ENCODE results near the gene ESRRA. TPM values are rescaled to one million over a fixed set of nuclear protein-coding genes. Genes with fewer than 3 reads are reported as not detected.

The ESRRA gene
- total RNA-seq, 1 experiment from 2014 or later = 61.0 TPM

DNA sequence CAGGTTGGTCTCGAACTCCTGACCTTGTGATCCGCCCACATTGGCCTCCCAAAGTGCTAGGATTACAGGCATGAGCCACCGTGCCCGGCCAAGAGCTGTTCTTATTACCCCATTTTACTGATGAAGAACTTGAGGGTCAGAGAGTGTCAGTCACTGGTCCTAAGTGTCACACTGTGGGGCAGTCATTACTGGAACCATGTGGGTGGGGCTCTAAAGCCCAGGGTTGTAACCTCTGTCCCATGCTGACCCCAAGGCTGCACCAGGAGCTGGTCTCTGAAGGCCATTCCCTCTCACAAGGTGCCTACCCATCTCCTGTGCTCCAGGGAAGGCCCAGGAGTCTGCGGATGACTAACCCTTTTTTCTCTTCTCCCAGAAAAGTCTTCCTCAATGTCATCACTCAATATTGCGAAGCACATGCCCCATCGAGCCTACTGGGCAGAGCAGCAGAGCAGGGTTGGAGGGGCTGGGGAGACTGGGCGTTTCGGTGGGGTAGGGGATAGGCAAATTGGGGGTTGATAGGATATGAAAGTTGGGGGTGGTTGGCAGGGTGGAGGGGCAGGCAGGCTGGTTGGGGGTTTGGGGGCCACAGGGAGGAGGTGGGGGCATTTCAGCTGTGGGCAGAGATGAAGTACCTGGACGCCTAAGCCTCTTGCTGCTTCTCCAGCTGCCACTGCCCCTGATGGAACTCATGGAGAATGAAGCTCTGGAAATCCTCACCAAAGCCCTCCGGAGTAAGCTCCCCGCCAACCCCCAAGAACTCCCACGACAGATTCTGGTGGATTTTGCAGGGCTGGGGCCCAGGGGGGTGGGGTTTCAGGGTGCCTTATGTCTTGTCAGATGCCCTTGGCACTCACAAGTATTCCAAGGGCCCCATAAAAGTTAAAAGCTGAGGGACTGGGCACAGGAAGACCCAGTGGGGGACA lies 2.0 kb upstream of the ESRRA start:
- Histone ChIP-seq H3K27ac (no peak overlapping the region), H3K9me3 (ENCODE audit: insufficient read depth, low read depth) (no peaks in the 10 kb centered on the region), H4K20me1 (ENCODE audit: insufficient read depth) (no peaks in the 10 kb centered on the region; the same call in 1 of the 2 replicates), H2AFZ (no peak overlapping the region), H3K79me2 (ENCODE audit: low read depth) (peaks cover 21% of the 10 kb centered on the region), H3K4me2 (peak overlapping the region; percentile 77), H3K27me3 (ENCODE audit: insufficient read depth, low read depth) (0 out of 2 replicates have a peak, but pooled peaks cover 7% of the 10 kb centered on the region), H3K4me1 (replicated peaks; ENCODE audit: insufficient read depth) (peaks cover 27% of the 10 kb centered on the region), H3K4me3 (no peak overlapping the region; the same call in 1 of the 2 replicates), H3F3A (ENCODE audit: insufficient read depth, low read depth) (peaks cover 24% of the 10 kb centered on the region; the same call in 1 of the 2 replicates), H3K9me2 (ENCODE audit: insufficient read depth) (no peaks in the 10 kb centered on the region), H3K36me3 (ENCODE audit: low read depth) (no peaks in the 10 kb centered on the region)
- TF ChIP-seq, protein P1, sequence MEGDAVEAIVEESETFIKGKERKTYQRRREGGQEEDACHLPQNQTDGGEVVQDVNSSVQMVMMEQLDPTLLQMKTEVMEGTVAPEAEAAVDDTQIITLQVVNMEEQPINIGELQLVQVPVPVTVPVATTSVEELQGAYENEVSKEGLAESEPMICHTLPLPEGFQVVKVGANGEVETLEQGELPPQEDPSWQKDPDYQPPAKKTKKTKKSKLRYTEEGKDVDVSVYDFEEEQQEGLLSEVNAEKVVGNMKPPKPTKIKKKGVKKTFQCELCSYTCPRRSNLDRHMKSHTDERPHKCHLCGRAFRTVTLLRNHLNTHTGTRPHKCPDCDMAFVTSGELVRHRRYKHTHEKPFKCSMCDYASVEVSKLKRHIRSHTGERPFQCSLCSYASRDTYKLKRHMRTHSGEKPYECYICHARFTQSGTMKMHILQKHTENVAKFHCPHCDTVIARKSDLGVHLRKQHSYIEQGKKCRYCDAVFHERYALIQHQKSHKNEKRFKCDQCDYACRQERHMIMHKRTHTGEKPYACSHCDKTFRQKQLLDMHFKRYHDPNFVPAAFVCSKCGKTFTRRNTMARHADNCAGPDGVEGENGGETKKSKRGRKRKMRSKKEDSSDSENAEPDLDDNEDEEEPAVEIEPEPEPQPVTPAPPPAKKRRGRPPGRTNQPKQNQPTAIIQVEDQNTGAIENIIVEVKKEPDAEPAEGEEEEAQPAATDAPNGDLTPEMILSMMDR (conservative IDR thresholded peaks at IDR 0.05) = no peak
- no peak for TF ChIP-seq EZH2 (IDR thresholded peaks at IDR 0.05; ENCODE audit: low read depth)
- ChIA-PET CTCF (interaction anchor here (0.6 to 1.9 kb wide), 11 partner anchors 14 to 345 kb away, joined by 3 to 22 read pairs (median 6); partner anchors contain the start of genes PPP1R14B, PRDX5 and TRMT112), POLR2A (ENCODE audit: unreplicated experiment) (interaction anchor here (0.5 kb wide), 2 partner anchors 27 to 118 kb away, joined by 7 to 19 read pairs; partner anchors contain the start of gene STIP1)
- intact Hi-C loops (cut with micrococcal nuclease; ENCODE audit: unreplicated experiment) = loop anchor here (1.0 to 10.0 kb wide), 6 partner anchors 15 to 469 kb away; partner anchors contain the start of genes COX8A, FKBP2, MARK2 and PRDX5
- DNase-seq = peak in 1 of 2 experiments; percentile 34
- BruUV-seq (replicated peaks) = no TSS peak

DNA sequence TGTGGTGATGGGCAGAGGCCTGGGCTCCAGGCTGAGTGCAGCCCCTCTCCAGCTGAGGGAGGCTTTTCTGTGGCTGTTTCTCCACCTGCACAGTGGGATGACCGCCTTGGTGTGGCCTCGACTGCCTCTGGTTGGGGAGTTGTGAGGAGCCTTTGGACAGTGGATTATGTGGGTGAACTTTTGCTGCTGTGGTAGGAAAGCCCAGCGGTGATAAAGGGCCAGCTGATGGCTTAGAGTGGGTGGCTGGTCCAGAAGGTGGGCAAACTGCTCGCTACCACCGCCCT lies 1.4 kb upstream of the ESRRA start:
- Histone ChIP-seq H3K27ac (no peak overlapping the region), H3K9me2 (ENCODE audit: insufficient read depth) (no peaks in the 10 kb centered on the region), H3K4me3 (peak overlapping the region; percentile 74; the same call in 1 of the 2 replicates), H4K20me1 (ENCODE audit: insufficient read depth) (no peaks in the 10 kb centered on the region; the same call in 1 of the 2 replicates), H3K4me1 (replicated peaks; ENCODE audit: insufficient read depth) (peaks cover 27% of the 10 kb centered on the region), H2AFZ (no peak overlapping the region), H3K36me3 (ENCODE audit: low read depth) (0 out of 2 replicates have a peak, but pooled peaks cover 2% of the 10 kb centered on the region), H3F3A (ENCODE audit: insufficient read depth, low read depth) (peaks cover 24% of the 10 kb centered on the region; the same call in 1 of the 2 replicates), H3K9me3 (ENCODE audit: insufficient read depth, low read depth) (no peaks in the 10 kb centered on the region), H3K4me2 (peak overlapping the region; percentile 77), H3K27me3 (ENCODE audit: insufficient read depth, low read depth) (0 out of 2 replicates have a peak, but pooled peaks cover 7% of the 10 kb centered on the region), H3K79me2 (ENCODE audit: low read depth) (peaks cover 21% of the 10 kb centered on the region)
- POLR2A ChIA-PET (ENCODE audit: unreplicated experiment) = interaction anchor here (0.5 to 0.7 kb wide), 3 partner anchors 118 to 356 kb away, joined by 4 to 19 read pairs (median 5); partner anchors contain the start of gene STIP1
- intact Hi-C loops (cut with micrococcal nuclease; ENCODE audit: unreplicated experiment) = loop anchor here (1.0 to 10.0 kb wide), 6 partner anchors 15 to 469 kb away; partner anchors contain the start of genes COX8A, FKBP2, MARK2 and PRDX5
- BruUV-seq (replicated peaks) = no TSS peak
- no peak for TF ChIP-seq EZH2 (IDR thresholded peaks at IDR 0.05; ENCODE audit: low read depth)
- CTCF ChIA-PET = interaction anchor here (0.7 to 1.9 kb wide), 9 partner anchors 14 to 1550 kb away, joined by 3 to 20 read pairs (median 8); partner anchors contain the start of genes PRDX5, SF1, TRMT112 and ZBTB3
- peak in 1 of 2 experiments; percentile 32 for DNase-seq

DNA sequence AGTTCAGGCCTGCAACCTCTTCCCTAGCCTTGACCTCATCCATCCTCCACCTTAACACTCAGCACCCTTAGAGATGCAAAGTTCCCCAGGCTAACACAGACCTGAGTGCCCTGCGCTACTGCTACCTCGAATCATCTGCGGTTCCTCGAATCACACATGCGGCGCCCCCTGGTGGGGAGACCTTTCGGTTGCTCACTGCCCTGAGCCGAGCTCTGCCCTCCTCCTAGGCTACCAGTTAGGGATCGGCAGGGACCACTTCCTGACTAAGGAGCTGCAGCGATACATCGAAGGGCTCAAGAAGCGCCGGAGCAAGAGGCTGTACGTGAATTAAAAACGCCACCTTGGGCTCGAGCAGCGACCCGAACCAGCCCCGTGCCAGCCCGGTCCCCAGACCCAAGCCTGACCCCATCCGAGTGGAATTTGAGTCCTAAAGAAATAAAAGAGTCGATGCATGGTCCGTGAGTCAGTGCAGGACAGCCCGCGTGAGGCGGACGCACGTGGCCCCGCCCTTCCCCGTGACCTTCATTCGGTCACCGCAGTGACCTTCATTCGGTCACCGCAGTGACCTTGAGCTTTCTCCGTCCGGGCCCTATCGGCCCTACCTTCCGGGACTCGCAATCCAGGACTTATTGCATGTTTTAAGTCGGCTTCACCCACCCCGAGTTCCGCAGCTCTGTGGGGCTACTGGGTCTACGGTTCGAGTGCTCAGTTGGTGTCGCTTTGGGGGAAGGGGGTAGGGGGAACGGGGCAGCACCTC lies 830 bp upstream of the ESRRA start:
- Histone ChIP-seq H3K79me2 (ENCODE audit: low read depth) (peaks cover 24% of the 10 kb centered on the region), H3K27me3 (ENCODE audit: insufficient read depth, low read depth) (0 out of 2 replicates have a peak, but pooled peaks cover 7% of the 10 kb centered on the region), H3K9me2 (ENCODE audit: insufficient read depth) (no peaks in the 10 kb centered on the region), H3K4me1 (replicated peaks; ENCODE audit: insufficient read depth) (peaks cover 27% of the 10 kb centered on the region), H3K9me3 (ENCODE audit: insufficient read depth, low read depth) (no peaks in the 10 kb centered on the region), H2AFZ (peak overlapping the region; percentile 80), H3K36me3 (ENCODE audit: low read depth) (0 out of 2 replicates have a peak, but pooled peaks cover 5% of the 10 kb centered on the region), H3F3A (ENCODE audit: insufficient read depth, low read depth) (peaks cover 24% of the 10 kb centered on the region; the same call in 1 of the 2 replicates), H3K27ac (peak overlapping the region; percentile 71), H3K4me3 (peak overlapping the region; percentile 74), H4K20me1 (ENCODE audit: insufficient read depth) (no peaks in the 10 kb centered on the region; the same call in 1 of the 2 replicates), H3K4me2 (peak overlapping the region; percentile 77)
- intact Hi-C loops (cut with micrococcal nuclease; ENCODE audit: unreplicated experiment) = loop anchor here (1.0 to 10.0 kb wide), 8 partner anchors 14 to 470 kb away; partner anchors contain the start of genes BAD, COX8A, FKBP2 and MARK2
- ChIA-PET POLR2A (ENCODE audit: unreplicated experiment) (interaction anchor here (0.5 to 1.2 kb wide), 8 partner anchors 13 to 355 kb away, joined by 3 to 23 read pairs (median 6); partner anchors contain the start of genes PRDX5, STIP1 and TRMT112), CTCF (interaction anchor here (0.6 to 1.9 kb wide), 15 partner anchors 10 to 1550 kb away, joined by 3 to 20 read pairs (median 3); partner anchors contain the start of genes BAD, PRDX5, SF1 and TRMT112)
- TF ChIP-seq, protein P1 (conservative IDR thresholded peaks at IDR 0.05) = peak; percentile 97
- TF ChIP-seq EZH2 (IDR thresholded peaks at IDR 0.05; ENCODE audit: low read depth) = no peak
- DNase-seq = peak; percentile 81 to 95
- TSS peak; percentile 95 for BruUV-seq (replicated peaks)
